Right lobe of liver (tissue), 6 donors: ENCODE data around the gene LRRC1. TPM values are rescaled to one million over a fixed set of nuclear protein-coding genes. Genes with fewer than 3 reads are reported as not detected.

Experiments used
- ATAC-seq, 4 donors: fragments of 200-7000 bp; cut with Tn5 transposase; one replicate each; pipeline ENCODE4 v1.9.1; 2020; ENCODE audit warnings: mild to moderate bottlenecking in 4 of 4, moderate library complexity in 4 of 4
- DNase-seq, 3 donors: peaks; one replicate each; pipeline ENCODE4 v3.0.0-alpha.2; 2020
- H3K27ac ChIP-seq, 3 donors: fragments of 200-600 bp; one replicate each; pipeline ENCODE4 v1.8.0; 2022
- H3K27me3 ChIP-seq, 2 donors: fragments of 200-600 bp; one replicate each; pipeline ENCODE4 v1.8.0; 2022
- H3K36me3 ChIP-seq, 4 donors: fragments of 200-600 bp; sonication (generic) in 1 of 4; one replicate each; pipeline versions ENCODE4 v1.5.1 to v1.8.0; 2017 to 2022; ENCODE audit warnings: control low read depth in 1 of 4
- H3K4me1 ChIP-seq, 4 donors: fragments of 200-600 bp; sonication (generic) in 1 of 4; one replicate each; pipeline versions ENCODE4 v1.5.1 to v1.8.0; 2017 to 2022; ENCODE audit warnings: control low read depth in 1 of 4
- H3K4me3 ChIP-seq, 3 donors: fragments of 200-600 bp; one replicate each; pipeline ENCODE4 v1.8.0; 2022
- H3K9me3 ChIP-seq, 4 donors: fragments of 200-600 bp; sonication (generic) in 1 of 4; one replicate each; pipeline versions ENCODE4 v1.5.1 to v1.8.0; 2017 to 2022; ENCODE audit warnings: control low read depth in 1 of 4
- POLR2A ChIP-seq: fragments of 450-650 bp; IDR thresholded peaks from one replicate; pipeline ENCODE4 v1.6.1; 2017; ENCODE audit warnings: antibody characterized with exemption, mild to moderate bottlenecking
- WGBS: methylation state at CpG from one replicate; pipeline ENCODE4 v1.1.6; 2018; ENCODE audit warnings: low coverage, low lambda C conversion rate; ENCODE audit not compliant: insufficient coverage; ENCODE audit errors: missing lambda C conversion rate; 5-methylcytosine and 5-hydroxymethylcytosine counted together
- intact Hi-C, 2 donors: fragments of 100-400 bp; cut with DNase I; formaldehyde crosslinking; loops; one replicate each; pipeline versions ENCODE4 v1.11.2 to v1.14.1; 2022
- total RNA-seq, 6 experiments: library from RNA; depleted of rRNA in 2 of 6; stranded (reverse); fragments of >200 nt in 2 of 6; fragmentation: NEBNext Ultra II Directional in 3 of 6; extraction: Animal tissue kit (Norgen Biotek cat#: 25700) in 3 of 6; gene quantifications; one replicate each; pipeline versions ENCODE4 v1.1.0 to v1.2.4, GENCODE V29; 2016 to 2023
- TF ChIP-seq, protein P1 (sequence below), 4 donors: fragments of 200-600 bp in 3 of 4; fragments of 450-650 bp in 1 of 4; IDR thresholded peaks; one replicate each; pipeline versions ENCODE4 v1.5.1 to v1.8.0; 2016 to 2022; ENCODE audit warnings: antibody characterized with exemption in 4 of 4, mild to moderate bottlenecking in 2 of 4
- donor health status: DM: no; HTN: yes; CAD: no.
- donor health status: DM: no; HTN: no; CAD: no.
- donor health status: DM: no; HTN: no; CAD: no.
- donor health status: DM: no; HTN: yes; CAD: no.
- donor health status: DM: no; HTN: yes; CAD: no.

LRRC1 gene
- total RNA-seq, 6 experiments from 2014 or later, result 0.46 to 3.2 (median 1.4) TPM

DNA sequence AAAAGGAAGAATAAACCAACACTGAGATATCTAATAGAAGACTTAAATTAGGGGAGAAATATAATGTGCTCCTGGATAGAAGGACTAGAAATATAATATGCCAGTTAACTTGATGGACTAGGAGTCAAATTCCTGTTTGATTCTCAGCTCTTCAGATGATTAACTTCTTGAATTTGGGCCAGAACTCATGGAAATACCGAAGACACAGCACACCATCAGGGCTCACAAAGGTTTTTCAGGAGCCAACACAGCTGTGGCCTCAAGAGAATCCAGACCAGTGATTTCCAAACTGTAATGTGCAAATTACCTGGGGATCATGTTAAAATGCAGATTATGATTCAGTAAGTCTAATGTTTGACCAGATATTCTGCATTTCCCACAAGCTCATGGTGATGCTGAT lies 33.8 kb upstream of the LRRC1 start:
- intact Hi-C loops, result no loop called here
- H3K4me1 ChIP-seq, result no peaks in the 10 kb centered on the region
- 50% methylated on average over 1 of the region's 1 CpG for WGBS
- no peaks in the 10 kb centered on the region for H3K9me3 ChIP-seq
- ATAC-seq (no peak), DNase-seq (no peak)
- H3K4me3 ChIP-seq, result no peak overlapping the region
- H3K27me3 ChIP-seq, result no peaks in the 10 kb centered on the region
- H3K36me3 ChIP-seq, result no peaks in the 10 kb centered on the region
- TF ChIP-seq, protein P1, sequence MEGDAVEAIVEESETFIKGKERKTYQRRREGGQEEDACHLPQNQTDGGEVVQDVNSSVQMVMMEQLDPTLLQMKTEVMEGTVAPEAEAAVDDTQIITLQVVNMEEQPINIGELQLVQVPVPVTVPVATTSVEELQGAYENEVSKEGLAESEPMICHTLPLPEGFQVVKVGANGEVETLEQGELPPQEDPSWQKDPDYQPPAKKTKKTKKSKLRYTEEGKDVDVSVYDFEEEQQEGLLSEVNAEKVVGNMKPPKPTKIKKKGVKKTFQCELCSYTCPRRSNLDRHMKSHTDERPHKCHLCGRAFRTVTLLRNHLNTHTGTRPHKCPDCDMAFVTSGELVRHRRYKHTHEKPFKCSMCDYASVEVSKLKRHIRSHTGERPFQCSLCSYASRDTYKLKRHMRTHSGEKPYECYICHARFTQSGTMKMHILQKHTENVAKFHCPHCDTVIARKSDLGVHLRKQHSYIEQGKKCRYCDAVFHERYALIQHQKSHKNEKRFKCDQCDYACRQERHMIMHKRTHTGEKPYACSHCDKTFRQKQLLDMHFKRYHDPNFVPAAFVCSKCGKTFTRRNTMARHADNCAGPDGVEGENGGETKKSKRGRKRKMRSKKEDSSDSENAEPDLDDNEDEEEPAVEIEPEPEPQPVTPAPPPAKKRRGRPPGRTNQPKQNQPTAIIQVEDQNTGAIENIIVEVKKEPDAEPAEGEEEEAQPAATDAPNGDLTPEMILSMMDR (IDR thresholded peaks at IDR 0.05), result no peak
- TF ChIP-seq POLR2A, result no peak
- H3K27ac ChIP-seq, result no peak overlapping the region

DNA sequence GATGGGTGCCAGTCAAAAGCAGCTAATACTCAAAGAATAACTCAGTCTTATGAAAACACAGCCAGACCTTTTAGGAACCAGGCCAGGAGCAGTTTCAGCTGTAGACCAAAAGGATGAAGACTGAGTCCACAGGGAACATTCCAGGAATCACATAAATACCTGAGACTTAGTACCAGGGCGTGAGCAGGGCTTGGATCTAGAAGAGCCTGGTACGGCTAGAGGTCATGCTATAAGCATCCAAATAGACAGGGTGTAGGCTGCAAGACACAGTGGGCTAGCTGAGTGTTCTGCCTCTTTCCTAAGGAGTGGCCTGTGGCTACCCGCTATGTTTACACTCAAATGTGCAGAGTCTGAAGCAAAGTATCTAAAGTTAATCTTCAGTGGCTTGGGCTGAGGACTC lies 29.5 kb upstream of the LRRC1 start:
- TF ChIP-seq, protein P1 (IDR thresholded peaks at IDR 0.05), result no peak
- no peak for TF ChIP-seq POLR2A
- 100% methylated on average over 2 of the region's 3 CpGs for WGBS
- Histone ChIP-seq H3K27me3 (no peaks in the 10 kb centered on the region), H3K36me3 (no peaks in the 10 kb centered on the region), H3K27ac (no peak overlapping the region), H3K4me3 (no peak overlapping the region), H3K9me3 (no peaks in the 10 kb centered on the region), H3K4me1 (no peaks in the 10 kb centered on the region)
- intact Hi-C loops, result no loop called here
- no peak for DNase-seq
- no peak for ATAC-seq

DNA sequence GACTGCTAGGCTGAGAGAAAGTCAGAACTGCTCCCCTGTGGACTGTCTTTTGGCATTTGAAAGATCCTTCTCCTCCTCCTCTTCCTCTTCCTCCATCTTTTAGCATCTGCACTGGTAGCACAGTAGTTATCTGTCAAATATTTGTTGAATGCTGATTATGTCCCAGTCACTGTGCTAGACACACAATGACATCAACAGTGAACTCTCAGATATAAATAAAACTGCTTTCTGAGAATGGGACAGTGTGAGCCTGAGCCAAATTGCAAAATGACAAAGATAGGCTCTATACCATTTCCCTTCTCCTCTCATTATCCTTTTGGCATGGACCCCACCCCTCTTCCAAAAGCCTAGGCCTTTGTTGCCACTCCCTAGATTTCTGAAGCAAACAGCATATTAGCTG lies 27.9 kb upstream of the LRRC1 start:
- no peaks in the 10 kb centered on the region for H3K9me3 ChIP-seq
- ATAC-seq, result no peak
- intact Hi-C loops, result no loop called here

DNA sequence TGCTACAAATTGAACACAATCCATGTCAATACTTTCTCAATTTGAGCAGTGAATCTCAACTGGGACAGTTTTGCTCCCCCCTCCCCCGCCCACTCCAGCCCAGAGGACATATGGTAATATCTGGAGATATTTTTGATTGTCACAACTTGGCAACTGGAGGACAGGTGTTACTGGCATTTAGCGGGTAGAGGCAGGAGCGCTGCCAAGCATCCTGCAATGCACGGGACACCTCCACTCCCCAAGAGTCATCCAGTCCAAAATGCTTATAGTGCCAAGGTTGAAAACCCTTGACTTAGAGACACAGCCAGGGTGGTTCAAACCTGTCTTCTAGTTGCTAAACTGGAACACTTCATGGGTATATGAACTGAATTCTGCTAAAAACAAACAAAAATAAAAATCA lies 26.9 kb upstream of the LRRC1 start:
- TF ChIP-seq, protein P1 (IDR thresholded peaks at IDR 0.05), result no peak
- TF ChIP-seq POLR2A, result no peak
- ATAC-seq (no peak), DNase-seq (no peak)
- WGBS, result 29% methylated on average over 1 of the region's 4 CpGs
- H3K4me1 ChIP-seq, result no peaks in the 10 kb centered on the region
- H3K4me3 ChIP-seq, result no peak overlapping the region
- H3K9me3 ChIP-seq, result no peaks in the 10 kb centered on the region
- H3K36me3 ChIP-seq, result no peaks in the 10 kb centered on the region
- intact Hi-C loops, result no loop called here
- no peaks in the 10 kb centered on the region for H3K27me3 ChIP-seq
- H3K27ac ChIP-seq, result no peak overlapping the region

More for the DNA sequence above, 27.9 kb upstream of the LRRC1 start:
- DNase-seq, result no peak
- no peak for TF ChIP-seq POLR2A
- TF ChIP-seq, protein P1 (IDR thresholded peaks at IDR 0.05), result no peak
- H3K4me1 ChIP-seq, result no peaks in the 10 kb centered on the region
- no peaks in the 10 kb centered on the region for H3K27me3 ChIP-seq
- no peaks in the 10 kb centered on the region for H3K36me3 ChIP-seq
- no peak overlapping the region for H3K4me3 ChIP-seq
- H3K27ac ChIP-seq, result no peak overlapping the region

DNA sequence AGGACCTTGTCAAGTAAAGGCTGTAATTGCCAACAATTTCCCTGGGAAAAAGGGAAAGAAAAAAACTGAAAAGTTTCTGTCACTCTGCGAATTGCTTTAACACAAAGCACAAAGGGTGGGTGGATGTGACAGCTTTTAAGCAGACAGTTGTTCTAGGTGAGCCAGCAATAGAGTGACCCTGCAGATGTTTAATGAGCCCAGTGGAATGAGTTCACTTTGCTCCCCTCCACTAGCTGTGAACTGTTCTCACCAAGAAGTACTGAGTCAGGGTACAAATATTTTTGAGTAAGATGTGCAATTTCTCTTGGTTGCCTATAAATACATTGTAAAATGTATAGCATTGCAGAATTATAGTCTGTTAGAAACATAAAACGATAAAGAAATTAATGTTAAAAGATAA lies 26.2 kb upstream of the LRRC1 start:
- H3K27ac ChIP-seq, result no peak overlapping the region
- ATAC-seq (no peak), DNase-seq (no peak)
- H3K4me1 ChIP-seq, result no peaks in the 10 kb centered on the region
- no peak overlapping the region for H3K4me3 ChIP-seq
- intact Hi-C loops, result no loop called here
- WGBS, result 65% methylated on average over 2 of the region's 2 CpGs
- H3K36me3 ChIP-seq, result no peaks in the 10 kb centered on the region
- TF ChIP-seq, protein P1 (IDR thresholded peaks at IDR 0.05), result no peak
- no peak for TF ChIP-seq POLR2A
- H3K9me3 ChIP-seq, result no peaks in the 10 kb centered on the region
- no peaks in the 10 kb centered on the region for H3K27me3 ChIP-seq
